SU-DHL-6 (cell line): ENCODE results near the gene POLK.

Experiments used
- EZH2phosphoT487 ChIP-seq: fragments of 200-600 bp; sonication (generic), shearing (Covaris generic); conservative IDR thresholded peaks from 2 replicates; pipeline ENCODE4 v1.6.1; 2018; ENCODE audit warnings: mild to moderate bottlenecking, antibody characterized with exemption, low read length, moderate library complexity, mixed read lengths
- TF ChIP-seq, protein P1 (sequence below): fragments of 200-600 bp; sonication (generic); IDR thresholded peaks from one replicate; pipeline ENCODE4 v1.5.1; 2017; ENCODE audit warnings: antibody characterized with exemption, mild to moderate bottlenecking, low read length, moderate library complexity; ENCODE audit not compliant: insufficient read depth, poor library complexity, severe bottlenecking

DNA sequence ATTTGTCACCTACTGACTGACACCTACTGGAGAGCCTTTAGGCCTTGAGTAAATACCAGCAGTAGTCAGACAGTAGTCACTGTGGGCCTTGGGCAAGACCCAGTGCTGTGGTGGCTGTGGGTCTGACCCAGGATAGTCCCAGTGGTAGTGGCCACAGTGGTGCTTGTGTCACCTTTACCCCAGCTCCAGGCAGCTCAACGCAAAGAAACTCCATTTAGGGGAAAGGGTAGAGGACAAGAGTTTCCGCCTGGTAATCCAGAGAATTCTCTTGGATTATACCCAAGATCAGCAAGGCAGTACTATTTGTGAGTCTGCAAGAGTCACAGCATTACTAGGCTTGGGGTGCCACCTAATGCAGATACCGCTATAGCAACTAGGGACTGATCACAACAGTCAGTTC, 29.2 kb upstream of the POLK start:
- TF ChIP-seq, protein P1, sequence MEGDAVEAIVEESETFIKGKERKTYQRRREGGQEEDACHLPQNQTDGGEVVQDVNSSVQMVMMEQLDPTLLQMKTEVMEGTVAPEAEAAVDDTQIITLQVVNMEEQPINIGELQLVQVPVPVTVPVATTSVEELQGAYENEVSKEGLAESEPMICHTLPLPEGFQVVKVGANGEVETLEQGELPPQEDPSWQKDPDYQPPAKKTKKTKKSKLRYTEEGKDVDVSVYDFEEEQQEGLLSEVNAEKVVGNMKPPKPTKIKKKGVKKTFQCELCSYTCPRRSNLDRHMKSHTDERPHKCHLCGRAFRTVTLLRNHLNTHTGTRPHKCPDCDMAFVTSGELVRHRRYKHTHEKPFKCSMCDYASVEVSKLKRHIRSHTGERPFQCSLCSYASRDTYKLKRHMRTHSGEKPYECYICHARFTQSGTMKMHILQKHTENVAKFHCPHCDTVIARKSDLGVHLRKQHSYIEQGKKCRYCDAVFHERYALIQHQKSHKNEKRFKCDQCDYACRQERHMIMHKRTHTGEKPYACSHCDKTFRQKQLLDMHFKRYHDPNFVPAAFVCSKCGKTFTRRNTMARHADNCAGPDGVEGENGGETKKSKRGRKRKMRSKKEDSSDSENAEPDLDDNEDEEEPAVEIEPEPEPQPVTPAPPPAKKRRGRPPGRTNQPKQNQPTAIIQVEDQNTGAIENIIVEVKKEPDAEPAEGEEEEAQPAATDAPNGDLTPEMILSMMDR = no peak
- no peak for TF ChIP-seq EZH2phosphoT487
